DMS114 treated with DMSO at 0.1 percent for 48 hours (cell line): Measurements from ENCODE around the gene AGRP.

Experiments
- DNase-seq: peaks from one replicate; lab custom pipeline; 2025; ENCODE audit not compliant: unreplicated experiment; lab: John Stamatoyannopoulos, UW

Gene AGRP

GRCh38 chr16:67445913-67446907, 37.1 kb downstream of the AGRP start:
- DNase-seq = no peak

GRCh38 chr16:67445441-67445912, 37.9 kb downstream of the AGRP start:
- DNase-seq = no peak

DNA sequence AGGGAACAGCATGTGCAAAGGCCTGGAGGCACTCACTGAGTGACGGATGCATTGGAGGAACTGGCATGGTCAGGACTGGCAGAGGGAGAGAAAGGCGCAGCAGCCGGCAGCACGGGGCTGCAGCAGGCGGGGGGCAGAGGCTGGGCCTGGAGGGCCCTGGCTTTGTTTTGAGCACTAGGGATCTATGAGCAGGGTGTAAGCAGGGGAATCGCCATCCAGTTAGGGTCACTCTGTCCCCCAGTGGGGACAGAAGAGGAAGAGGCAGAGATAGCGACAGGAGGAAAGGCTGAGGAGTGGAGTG, 38.3 kb downstream of the AGRP start:
- DNase-seq = no peak

DNA sequence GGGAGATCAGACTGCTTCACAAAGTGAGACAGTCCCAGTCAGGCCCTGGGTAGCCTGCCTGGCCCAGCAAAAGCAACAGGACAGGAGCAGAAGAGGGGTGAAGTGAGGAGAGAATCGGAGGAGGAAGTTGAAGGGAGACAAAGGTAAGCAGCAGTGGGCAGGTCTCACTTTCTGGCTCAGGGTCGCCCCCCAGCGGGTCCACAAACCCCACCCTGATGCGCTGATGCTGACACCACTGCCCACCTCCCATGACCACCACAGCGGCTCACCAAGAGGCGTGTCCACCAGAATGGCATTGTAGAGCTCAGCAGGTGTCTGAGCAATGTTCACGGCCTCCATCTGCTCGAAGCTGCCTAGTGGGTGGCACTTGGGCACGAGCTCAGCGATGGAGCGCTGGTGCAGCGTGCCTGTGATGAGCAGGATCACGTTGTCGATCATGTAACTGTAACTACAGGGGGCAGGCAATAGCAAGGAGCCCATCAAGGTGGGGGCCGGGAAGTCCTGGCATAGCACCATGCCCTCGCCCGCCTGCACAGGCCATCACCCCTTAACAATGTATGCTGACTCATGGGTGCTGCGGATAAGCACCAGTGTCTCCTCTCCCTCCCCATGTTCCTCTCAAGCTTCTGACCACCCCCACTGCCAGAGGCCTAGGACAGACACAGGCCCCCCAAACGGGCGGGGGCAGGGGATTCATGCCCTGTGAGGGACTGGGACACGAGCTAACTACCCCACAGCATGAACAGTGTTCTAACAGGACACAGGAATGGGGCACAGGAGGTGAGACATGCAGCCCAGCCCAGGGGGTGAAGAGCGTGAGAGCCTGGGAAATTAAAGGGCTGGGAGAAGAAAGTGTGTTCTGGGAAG, 38.9 kb downstream of the AGRP start:
- DNase-seq = no peak

GRCh38 chr16:67443265-67443664, 40.1 kb downstream of the AGRP start:
- no peak for DNase-seq

DNA sequence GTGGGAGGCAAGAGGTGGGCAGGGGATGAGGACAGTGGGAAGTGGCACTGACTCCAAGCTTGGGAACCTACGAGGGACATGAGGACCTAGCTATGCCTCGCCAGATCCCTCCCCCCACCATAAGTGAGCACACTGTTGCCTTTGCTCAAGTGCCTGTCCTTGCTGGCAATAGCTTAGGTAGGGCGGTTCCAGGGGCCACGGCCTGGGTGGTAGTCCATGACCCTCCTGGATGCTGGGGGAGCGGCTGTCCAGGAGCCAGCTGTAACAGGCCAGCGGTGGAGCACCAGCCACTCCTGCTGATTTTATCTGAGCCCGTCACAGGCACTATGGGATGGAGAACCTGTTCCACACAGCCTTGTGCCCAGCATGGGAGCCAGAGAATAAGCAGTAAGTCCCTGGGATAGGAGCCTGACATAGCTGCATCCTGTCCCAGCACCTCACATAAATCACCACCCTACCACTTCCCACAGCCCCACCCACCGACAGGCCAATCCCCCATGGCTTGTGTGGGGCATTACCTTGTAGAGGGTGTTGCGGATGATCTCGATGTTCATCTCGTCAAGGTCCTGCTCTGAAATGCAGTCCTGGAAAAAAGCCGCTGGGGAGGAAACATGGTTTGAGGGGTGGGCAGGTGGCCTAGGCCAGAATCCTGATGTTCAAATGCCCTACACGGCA, 40.6 kb downstream of the AGRP start:
- DNase-seq = no peak

GRCh38 chr16:67441907-67442306, 41.4 kb downstream of the AGRP start:
- no peak for DNase-seq

DNA sequence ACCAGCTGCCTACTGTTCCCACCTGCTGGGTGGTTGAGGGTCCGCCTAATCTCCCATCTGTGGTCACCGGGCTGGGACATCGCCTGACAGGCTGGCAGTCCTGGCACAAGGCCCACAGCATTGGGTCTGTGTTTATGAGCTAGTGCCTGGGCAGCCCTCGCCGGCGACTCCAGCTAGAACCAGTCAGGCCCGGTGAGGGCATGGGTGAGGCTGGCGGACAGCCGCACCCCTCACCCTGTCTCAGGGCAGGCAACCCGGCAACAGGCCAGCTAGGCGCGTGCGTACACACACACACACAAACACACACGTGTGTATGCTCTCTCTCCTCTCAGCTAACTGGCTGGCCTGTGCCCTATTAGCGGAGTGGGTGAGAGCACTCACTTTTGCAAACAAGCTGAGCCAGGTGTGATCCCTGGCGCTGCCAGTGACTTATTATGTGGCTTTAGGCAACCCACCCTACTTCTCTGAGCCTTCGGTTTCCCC, 42.0 kb downstream of the AGRP start:
- DNase-seq = no peak

GRCh38 chr16:67438824-67439393, 44.4 kb downstream of the AGRP start:
- DNase-seq = no peak

DNA sequence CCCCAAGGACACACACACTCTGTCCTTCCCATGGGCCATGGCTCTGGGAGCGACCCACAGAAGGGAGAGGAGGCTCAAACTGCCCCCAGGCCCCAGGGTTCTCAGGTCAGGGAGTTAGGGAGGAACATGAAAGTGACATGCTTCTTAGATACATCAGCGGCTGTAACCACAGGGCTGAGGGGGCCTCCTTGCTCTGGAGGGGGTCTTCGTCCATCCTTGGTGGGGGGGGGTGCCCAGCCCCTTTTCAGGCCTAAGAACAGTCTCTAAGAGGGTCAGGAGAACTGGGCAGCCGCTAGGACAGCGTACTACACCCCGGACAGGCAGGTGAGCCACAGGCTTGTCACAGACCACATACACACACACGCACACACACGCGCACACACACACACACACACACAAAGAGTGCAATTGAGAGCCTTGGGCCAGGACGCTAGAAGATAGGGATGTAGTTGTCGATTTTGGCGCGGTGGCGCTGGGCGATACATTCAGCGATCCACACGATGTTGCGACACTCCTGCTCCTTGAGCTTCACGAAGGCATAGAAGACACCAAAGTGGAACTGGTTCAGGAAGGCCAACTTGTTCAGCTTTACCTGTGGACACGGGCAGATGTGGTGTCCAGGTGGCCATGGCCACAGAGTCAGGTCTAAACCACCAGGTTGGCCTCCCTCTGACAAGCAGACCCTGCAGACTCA, 45.1 kb downstream of the AGRP start:
- no peak for DNase-seq

GRCh38 chr16:67437513-67437912, 45.8 kb downstream of the AGRP start:
- DNase-seq = no peak

DNA sequence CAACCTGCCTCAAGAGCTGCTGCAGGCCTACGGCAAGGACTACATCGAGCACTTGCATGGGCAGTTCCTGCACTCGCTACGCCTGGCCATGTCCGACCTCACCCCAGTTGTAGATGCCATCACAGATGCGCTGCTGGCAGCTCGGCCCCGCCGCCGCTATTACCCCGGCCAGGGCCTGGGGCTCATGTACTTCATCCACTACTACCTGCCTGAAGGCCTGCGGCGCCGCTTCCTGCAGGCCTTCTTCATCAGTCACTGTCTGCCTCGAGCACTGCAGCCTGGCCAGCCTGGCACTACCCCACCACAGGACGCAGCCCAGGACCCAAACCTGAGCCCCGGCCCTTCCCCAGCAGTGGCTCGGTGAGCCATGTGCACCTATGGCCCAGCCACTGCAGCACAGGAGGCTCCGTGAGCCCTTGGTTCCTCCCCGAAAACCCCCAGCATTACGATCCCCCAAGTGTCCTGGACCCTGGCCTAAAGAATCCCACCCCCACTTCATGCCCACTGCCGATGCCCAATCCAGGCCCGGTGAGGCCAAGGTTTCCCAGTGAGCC, 46.6 kb downstream of the AGRP start:
- no peak for DNase-seq

DNA sequence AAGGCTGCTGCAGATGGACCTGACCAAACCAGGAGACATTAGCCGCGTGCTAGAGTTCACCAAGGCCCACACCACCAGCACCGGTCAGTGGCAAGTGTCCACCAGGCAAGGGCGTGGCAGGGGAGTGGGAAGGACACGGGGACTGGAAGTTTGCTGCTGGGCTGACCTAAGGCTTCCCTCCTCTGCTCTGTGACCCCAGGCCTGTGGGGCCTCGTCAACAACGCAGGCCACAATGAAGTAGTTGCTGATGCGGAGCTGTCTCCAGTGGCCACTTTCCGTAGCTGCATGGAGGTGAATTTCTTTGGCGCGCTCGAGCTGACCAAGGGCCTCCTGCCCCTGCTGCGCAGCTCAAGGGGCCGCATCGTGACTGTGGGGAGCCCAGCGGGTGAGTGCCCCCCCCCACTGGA, 47.6 kb downstream of the AGRP start:
- no peak for DNase-seq

DNA sequence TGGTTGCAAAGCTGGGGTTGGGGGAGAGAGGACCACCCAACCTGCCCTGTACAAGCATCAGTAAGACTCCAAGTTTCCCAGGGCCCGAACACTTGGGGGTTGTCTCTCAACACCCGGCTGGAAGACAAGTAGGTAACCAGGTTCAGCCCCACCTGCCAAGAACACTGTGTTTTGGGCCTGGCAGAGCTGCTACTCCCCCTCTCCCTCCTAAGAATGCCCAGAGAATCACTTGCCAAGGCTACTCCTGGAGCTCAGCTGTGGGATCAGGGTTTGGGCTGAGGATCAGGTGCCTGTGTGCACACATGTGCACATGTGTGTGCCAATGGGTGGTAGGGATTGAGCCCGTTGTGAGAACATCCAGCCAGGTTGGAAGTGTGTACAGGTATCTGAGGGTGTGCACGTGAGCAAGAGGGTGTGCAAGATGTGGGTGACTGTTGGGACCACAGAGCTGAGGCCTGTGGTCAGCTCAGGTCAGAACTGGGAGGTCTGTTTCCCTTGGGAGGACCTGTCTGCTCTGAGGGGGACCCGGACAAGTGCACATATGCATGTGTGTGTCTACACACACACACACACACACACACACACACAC, 50.1 kb downstream of the AGRP start:
- DNase-seq = no peak
